GM18519 (cell line): Measurements from ENCODE around the gene VIT.
"Not testable (repeated sequence)": the region's sequence is repeated elsewhere in the genome, so short reads cannot be mapped to it uniquely, and the experiment has no call there.

Source experiments
- ATAC-seq: cut with Tn5 transposase; IDR thresholded peaks from one replicate; pipeline ENCODE4 v1.9.1; 2021; ENCODE audit warnings: mild to moderate bottlenecking, moderate library complexity; ENCODE audit not compliant: unreplicated experiment, low FRiP score

The VIT gene

DNA sequence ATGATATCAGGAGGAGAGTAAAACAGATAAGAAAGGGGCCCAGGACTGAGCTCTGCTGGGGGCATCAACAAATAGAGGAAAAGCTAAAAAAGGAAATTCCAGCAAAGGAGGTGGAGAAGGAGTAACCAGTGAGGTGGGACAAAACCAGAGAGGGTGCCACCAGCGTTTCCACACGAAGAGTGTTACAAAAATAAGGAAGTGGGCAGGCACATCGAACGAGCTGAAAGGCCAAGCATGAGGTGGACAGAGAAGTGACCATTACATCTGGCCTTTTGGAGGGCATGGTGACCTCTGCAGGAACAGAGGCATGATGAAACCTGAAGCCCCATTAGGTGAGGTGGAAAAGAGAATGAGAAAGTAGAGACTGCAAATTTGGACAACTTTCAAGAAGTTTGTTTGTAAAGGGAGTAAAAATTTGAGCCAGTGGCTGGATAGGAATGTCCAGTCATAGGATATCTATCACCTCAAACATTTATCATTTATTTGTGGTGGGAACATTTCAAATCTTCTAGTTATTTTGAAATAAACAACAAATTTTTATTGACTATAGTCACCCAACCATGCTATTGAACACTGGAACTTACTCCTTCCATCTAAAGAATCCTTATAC is 18.4 kb upstream of the VIT start:
- ATAC-seq, result no peak

DNA sequence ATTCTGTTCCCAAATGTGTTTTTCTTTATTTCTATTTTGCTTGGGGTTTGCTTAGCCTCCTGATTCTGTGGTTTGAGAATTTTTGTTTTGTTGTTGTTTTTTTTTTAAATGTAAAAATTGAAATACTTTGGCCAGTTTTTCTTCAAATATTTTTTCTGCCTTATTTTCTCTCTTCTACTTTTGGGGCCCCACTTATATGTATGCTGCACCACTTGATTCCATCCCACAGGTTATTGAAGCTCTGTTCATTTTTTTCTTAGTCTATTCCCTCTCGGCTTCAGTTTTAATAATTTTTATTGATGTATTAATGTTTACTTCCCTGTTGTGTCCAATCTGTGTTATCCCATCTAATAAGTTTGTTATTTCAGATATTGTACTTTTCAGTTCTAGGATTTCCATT is 17.7 kb upstream of the VIT start:
- ATAC-seq, result no peak

DNA sequence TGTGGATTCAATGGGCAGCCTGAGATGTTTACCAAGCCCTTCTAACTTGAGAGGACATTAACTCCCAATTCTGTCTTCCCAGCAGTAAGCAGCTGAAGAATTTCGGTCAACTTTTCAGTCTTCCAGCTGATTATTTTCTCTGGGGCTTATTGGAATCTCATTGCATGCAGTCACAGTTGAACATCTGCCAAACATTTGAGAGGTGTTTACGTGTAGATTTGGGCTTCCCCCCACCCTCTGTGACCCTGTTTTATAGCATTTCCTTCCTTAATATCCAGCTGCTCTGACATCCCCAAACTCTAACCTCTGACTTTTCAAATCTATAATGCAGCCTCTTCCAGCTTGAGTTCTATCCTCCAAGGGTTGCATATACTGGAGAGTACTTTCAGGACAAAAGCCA is 16.5 kb upstream of the VIT start:
- no peak for ATAC-seq

DNA sequence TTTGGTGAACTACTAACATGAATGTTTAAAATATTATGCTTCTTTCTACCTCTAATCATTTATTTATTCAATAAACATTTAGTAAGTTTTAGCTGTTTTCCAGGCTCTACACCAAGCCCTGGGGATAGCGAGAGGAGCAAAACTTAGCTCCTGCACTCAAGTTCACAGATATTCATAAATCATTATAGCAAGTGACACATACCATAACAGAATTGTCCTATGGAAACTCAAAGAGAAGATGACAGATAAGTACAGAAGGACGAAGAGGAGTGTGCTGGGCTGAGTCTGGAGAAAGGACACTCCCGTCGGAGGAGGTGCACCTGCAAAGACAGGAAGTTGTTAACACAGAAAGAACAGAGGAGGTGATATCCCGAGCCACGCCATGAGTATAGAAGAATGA is 13.9 kb upstream of the VIT start:
- no peak for ATAC-seq

DNA sequence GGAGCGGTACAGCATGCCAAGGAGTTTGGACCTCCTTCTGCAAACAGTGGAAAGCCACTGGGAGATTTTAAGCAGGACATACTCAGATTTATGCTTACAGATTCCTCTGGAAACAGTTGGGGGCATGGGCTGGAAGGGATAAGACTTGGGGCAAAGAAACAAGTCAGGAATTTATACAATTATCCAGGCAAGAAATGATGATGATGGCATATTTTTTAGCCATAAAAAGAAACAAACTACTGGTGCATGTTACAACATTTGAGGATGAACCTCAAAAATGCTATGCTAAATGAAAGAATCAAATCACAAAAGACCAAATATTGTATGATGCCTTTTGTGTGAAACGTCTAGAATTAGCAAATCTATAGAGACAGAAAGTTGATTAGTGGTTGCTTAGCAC is 13.5 kb upstream of the VIT start:
- ATAC-seq, result no peak

DNA sequence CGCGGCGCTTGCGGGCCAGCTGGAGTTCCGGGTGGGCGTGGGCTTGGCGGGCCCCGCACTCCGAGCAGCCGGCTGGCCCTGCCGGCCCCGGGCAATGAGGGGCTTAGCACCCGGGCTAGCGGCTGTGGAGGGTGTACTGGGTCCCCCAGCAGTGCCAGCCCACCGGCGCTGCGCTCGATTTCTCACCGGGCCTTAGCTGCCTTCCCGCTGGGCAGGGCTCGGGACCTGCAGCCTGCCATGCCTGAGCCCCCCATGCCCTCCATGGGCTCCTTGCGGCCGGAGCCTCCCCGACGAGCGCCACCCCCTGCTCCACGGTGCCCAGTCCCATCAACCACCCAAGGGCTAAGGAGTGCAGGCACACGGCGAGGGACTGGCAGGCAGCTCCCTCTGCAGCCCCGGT is 8.2 kb upstream of the VIT start:
- ATAC-seq, result not testable (repeated sequence)

DNA sequence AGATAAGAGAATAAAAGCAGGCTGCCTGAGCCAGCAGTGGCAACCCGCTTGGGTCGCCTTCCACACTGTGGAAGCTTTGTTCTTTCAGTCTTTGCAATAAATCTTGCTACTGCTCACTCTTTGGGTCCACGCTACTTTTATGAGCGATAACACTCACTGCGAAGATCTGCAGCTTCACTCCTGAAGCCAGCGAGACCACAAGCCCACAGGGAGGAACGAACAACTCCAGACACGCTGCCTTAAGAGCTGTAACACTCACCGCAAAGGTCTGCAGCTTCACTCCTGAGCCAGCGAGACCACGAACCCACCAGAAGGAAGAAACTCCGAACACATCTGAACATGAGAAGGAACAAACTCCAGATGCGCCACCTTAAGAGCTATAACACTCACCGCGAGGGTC is 7.5 kb upstream of the VIT start:
- not testable (repeated sequence) for ATAC-seq

DNA sequence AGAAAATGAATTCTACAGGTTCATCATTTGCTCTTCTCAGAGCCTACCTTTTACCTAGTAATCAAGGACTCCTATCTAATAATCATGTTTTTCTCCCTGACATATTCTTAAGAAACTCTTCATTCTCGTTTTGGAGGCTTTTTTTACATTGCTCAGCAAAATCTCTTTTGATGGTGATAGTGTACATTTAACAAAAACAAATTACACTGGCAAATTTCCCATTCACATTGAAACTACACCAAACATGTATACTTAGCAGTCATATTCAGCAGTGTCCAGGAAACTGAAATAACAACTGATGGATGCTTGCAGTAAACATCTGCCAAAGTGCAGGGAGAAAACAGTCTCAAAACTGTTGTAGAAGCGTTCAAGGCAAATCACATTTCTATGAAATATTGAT is 4.4 kb upstream of the VIT start:
- ATAC-seq, result no peak

DNA sequence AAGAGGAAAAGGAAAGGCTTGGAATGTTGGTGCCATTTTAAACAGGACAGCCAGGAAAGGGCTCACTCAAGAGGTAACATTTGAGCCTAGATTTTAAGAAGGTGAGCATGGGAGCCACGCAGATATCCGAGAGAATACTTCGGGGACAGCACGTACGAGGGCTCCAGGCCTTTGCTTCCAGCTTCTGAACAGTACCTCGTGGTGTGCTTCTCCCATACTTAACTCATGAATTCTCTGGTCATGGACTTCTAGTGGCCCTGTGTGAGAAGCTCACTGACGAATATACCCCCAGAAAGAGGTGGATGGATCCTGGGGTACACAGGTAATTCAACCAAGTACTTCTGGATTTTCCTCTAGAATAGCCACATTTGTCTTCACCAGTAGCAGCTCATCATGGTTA is 2.7 kb upstream of the VIT start:
- ATAC-seq, result no peak

DNA sequence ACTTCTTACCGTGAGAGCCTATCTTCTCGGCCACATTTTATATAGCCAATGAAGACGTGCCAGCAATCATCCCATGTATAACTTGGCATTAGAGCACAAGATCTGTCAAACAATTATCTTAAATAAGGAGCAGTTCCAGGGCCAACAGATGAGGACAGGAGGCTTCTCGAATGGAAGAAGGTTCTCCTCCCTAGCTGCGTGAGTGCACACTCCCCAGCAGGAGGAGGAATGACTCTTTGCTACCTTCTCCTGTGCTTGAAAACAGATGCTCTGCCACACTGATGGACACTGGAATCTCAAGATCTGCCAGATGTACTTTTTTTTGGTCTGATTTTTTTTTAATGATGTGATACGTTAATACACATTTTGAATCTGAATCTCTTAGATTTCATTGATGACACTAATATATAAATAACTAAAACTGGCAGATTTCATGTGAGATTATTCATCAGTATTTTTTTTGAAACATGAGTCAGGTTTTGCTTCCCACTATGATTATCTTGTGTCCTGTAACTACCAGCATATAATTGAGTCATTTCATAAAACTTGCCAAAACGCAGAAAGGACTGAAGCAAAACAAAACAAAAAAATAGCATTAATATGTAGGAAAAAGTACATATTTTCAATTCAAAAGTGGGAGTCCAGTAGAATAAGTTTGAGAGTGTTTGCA is 626 bp upstream of the VIT start:
- no peak for ATAC-seq

DNA sequence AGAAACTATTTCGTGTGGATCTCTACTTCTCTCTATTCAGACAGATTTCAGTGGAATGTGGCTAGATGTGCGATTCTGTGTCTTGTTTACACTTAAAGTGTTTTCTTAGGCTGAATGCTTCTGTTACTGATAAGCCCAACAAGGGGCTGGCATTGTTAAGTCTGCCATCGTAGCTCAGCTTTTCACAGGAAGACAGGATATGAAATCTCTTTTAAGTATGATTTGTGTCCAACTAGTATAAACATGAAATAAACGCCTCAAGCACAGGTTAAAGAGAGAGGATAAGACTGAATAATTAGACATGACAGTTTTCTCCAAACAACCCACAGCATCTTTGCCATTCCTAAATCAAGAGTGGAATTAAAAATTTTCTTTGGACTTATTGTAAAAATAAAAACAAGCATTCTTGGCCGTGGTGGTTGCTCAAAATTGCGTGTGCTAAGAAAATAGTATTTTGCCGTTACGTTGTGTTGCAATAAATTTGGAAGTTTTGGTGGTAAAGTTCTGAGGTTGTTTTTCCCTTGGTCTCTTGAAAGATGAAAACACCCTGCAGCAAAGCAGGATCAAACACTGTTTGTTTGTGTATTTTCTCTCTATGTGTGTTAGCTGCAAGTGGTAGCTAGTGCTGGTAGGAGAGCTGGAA is 1.0 kb downstream of the VIT start:
- no peak for ATAC-seq

DNA sequence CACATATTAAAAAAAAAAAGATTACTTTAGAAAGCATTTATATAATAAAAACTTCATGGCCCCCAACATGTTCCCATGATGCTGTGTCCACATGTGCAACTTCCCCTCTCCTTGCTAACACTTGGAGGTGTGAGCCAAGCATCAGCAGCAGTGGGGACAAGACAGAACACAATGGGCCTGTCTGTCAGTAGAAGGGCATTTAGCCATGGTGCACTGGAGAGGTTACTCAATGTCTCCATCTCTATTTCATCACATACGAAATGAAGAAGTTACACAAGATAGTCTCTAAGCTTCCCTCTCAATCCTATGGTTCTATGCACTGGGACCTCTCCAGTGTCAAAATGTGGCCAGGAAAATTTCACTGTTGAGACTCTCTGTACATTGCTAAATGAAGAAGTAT is 2.5 kb downstream of the VIT start:
- no peak for ATAC-seq

DNA sequence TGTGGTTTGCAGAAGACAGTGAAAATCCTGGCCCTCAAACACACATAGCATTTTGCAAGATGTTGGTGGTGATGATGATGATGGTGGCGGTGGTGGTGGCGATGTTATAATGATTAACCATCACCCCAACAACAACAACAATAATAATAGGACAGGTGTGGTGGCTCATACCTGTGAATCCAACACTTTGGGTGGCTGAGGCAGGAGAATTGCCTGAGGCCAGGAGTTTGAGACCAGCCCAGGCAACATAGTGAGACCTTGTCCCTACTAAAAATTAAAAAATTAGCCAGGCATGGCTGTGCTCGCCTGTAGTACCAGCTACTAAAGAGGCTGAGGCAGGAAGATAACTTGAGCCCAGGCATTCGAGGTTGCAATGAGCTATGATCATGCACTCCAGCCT is 3.8 kb downstream of the VIT start:
- ATAC-seq, result no peak

DNA sequence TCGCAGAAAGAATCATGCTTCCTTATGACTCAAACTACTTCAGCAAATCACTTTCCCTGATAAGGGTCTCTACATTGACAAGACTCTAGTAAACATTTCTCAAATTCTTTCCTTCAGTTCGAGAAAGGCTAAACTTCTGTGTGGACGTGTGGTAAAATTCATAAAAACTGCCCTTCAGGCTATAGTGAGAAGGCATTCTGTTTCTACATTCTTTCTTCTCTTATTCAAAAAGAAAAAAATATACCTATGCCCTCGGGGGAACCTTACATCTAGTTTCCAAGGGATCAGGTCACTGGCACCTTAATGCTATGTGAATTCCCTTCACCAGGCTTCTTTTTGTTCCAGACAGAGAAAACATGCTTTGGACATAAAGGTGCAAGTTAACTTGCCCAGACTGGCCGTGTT is 4.9 kb downstream of the VIT start:
- ATAC-seq, result no peak

DNA sequence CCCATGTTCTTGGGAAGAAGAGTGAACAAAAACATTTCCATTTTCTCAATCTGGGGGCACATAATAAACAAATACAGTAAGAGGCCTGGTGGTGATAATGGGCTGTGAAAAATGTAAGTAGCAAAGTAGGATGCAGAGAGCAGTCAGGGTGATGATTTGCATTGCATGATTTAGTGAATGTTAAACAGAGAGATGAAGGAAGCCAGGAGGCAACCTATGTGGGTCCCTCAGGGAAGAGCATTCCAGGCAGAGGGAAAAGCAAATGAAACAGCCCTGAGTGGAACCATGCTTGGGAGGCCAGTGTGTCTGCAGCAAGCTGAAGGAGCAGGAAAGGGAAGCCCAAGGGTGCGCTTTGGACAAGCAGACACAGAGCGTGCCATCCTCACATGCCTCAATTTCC is 5.4 kb downstream of the VIT start:
- ATAC-seq, result no peak

DNA sequence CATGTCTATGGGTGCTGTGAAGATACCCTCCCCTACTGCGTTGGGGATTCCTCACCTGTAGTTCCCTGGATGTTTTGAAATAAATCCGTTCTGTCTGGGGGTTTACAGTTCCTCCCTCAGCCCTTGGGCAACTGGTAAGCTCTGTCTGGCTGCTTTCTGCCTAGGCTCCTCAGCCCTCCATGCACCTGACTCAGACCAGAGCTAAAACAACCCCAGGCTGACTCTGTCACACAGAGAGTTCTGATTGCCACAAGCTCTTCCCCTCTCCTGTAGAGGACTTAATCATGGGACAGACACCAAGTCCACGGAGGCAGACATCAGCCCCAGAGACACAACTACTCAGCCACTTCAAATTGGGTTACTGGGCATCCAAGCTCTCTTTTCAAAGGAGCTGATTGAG is 6.3 kb downstream of the VIT start:
- no peak for ATAC-seq

DNA sequence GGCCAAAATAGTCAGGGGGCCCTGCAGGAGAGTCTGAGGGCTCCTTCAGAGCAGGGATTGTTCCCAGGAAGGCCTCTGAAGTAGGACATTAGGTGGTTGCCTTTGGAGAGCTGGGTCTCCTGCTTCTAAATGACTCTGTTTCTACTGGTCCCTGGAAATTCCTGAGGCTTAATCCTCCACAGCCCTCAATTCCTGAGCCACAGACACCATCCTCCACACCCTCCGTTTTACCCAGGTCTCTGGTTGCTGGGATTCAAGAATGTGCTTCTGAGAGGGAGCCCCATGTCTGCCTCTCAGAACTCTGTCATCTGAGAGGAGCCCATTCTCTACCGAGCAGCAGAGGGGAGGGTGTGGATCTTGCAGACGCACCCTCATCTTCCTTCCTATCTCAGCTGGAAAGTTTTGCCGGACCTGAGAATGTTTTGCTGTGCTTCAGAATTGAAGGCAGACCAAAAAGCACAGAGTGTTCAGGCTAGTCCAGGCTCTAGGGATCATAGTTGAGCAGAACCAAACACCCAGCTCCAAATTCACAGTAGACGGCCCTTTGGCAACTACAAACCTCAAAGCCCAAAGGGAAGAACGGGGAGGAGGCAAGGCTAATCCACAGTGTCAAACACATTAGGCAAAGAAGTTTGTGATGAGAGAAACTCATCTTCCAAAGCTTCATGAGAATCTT is 8.1 kb downstream of the VIT start:
- no peak for ATAC-seq

DNA sequence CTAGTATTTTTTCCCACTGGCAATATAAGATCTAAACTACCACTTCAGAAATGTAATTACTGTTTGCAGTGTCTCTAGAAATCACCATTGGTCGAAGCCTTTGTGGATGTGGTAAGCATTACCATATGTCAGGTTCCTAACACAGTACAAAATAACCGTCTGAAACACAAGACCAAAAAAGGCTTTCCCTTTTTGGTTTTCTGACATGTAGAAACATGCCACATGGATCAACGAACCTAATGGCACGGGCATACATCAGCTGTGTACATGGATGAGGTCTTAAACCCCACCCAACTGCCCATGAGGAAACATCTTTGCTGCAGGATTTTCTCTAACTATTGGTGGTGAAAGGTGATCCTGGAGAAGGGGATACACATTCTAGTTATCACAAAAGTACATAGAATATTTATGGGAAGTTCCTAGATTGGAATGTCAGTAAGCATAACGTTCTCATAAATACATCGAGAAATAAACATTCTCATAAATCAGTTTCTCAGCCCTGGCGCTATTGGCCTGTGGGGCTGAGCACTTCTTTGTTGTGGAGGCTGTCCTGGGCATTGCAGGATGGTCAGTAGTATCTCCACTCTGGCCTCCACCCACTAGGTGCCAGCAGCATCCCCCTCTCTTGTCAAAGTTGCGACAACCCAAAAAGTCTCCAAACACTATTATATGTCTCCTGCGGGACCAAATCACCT is 9.0 kb downstream of the VIT start:
- ATAC-seq, result no peak

DNA sequence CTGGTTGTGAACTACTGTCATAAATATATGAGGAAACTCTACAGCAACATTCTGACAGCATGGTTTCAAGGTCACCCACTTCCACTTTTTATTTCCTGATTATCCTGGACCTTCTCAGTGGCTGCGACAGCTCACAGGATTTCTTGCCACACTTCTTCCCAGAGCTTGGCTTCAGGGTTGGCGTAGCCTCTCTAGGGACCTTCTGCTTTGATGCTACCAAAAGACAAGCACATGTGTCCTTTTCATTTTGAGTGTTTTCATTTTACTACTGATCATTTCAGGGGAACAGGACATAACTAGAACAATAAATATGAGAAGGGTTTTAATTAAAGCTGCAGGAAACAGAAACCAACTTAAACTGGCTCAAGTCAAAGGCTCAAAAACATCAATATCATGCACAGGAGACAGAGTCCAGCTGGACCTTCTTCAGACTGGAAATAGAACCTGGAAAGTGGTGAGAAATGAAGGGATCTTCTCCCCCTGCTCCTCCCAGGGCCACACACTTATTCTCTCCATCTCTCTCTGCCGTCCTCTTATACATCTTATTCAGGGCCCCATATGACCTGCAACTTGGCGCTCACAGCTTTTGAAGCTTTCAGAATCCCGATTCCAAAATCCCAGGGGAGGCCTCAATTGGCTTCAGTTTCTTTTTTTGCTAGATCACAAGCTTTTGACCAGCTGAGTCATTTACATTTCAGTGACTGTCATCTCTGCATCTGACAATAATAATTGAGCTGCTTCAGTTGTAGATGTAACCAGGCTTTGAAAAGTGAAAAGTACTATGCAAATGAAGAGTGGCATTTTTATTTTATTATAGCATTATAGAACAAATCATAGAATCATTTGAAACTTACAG is 9.7 kb downstream of the VIT start:
- ATAC-seq, result no peak

DNA sequence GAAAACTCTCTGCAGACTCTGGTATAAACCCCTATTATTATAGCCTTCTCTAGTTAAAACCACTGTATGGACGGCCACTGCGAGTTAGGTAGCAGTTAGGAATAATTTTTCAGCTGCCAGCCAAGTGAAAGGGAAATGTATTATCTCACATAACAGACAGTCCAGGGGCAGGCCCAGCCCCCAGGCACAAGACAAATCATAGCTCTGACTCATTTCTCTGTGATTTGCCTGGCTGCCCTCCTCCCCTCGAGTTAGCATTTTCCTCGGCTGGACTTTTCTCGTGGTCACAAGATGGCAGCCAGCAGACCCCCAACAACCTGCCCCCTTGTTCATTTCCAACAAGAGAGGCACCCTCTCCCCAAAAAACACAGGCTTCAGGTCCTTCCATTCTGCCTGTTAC is 10.5 kb downstream of the VIT start:
- no peak for ATAC-seq
